HAP-1 (cell line): Measurements from ENCODE around the gene RPRM.
"Not testable (repeated sequence)": the region's sequence is repeated elsewhere in the genome, so short reads cannot be mapped to it uniquely, and the experiment has no call there.

ENCODE experiments used
- DNase-seq, 2 experiments: peaks; one replicate each; pipeline ENCODE4 v3.0.0-alpha.2; 2016 to 2020; ENCODE audit warnings: low spot score in 2 of 2
- H3K27me3 ChIP-seq: fragments of 250-450 bp; sonication (Bioruptor Pico); 2 replicates; pipeline ENCODE4 v1.5.1; 2020; ENCODE audit warnings: low read depth, mild to moderate bottlenecking, moderate library complexity
- H3K36me3 ChIP-seq: fragments of 250-450 bp; sonication (Bioruptor Pico); replicated peaks from 2 replicates; pipeline ENCODE4 v1.5.1; 2020; ENCODE audit warnings: mild to moderate bottlenecking
- H3K4me1 ChIP-seq: fragments of 250-450 bp; sonication (Bioruptor Pico); 2 replicates; pipeline ENCODE4 v1.5.1; 2020; ENCODE audit warnings: mild to moderate bottlenecking
- H3K4me3 ChIP-seq: fragments of 250-450 bp; sonication (Bioruptor Pico); 2 replicates; pipeline ENCODE4 v1.5.1; 2020; ENCODE audit warnings: mild to moderate bottlenecking, moderate library complexity
- H3K9me3 ChIP-seq: fragments of 250-450 bp; sonication (Bioruptor Pico); 2 replicates; pipeline ENCODE4 v1.5.1; 2020; ENCODE audit warnings: mild to moderate bottlenecking, moderate library complexity
- in situ Hi-C: fragments of 300-500 bp; cut with MboI; formaldehyde crosslinking; loops from 3 replicates; pipeline ENCODE4 v1.14.3; 2020; ENCODE audit warnings: low sequenced_read_pairs, inconsistent platforms, mixed read lengths

The RPRM gene

GRCh38 chr2:153477636-153478288 lies 800 bp downstream of the RPRM start:
- no peaks in the 10 kb centered on the region for H3K27me3 ChIP-seq
- peaks cover 42% of the 10 kb centered on the region for H3K4me1 ChIP-seq
- H3K4me3 ChIP-seq: peak overlapping the region; percentile 34
- H3K9me3 ChIP-seq: no peaks in the 10 kb centered on the region
- in situ Hi-C loops: loop anchor here (25.0 kb wide), 1 partner anchor 315 kb away; no protein-coding TSS in a partner anchor
- no peaks in the 10 kb centered on the region for H3K36me3 ChIP-seq
- peak in 1 of 2 experiments; percentile 21 for DNase-seq

GRCh38 chr2:153476816-153477635 lies 1.5 kb downstream of the RPRM start:
- H3K4me3 ChIP-seq: peak overlapping the region; percentile 34
- DNase-seq: peak; percentile 65 to 89
- in situ Hi-C loops: loop anchor here (25.0 kb wide), 1 partner anchor 315 kb away; no protein-coding TSS in a partner anchor

GRCh38 chr2:153476491-153476815 lies 2.1 kb downstream of the RPRM start:
- Histone ChIP-seq H3K9me3 (no peaks in the 10 kb centered on the region), H3K36me3 (no peaks in the 10 kb centered on the region), H3K27me3 (no peaks in the 10 kb centered on the region), H3K4me1 (peaks cover 42% of the 10 kb centered on the region), H3K4me3 (peak overlapping the region; percentile 34)
- in situ Hi-C loops: loop anchor here (25.0 kb wide), 1 partner anchor 314 kb away; no protein-coding TSS in a partner anchor
- no peak for DNase-seq

More at GRCh38 chr2:153476816-153477635, 1.5 kb downstream of the RPRM start:
- Histone ChIP-seq H3K27me3 (no peaks in the 10 kb centered on the region), H3K9me3 (no peaks in the 10 kb centered on the region), H3K4me1 (peaks cover 42% of the 10 kb centered on the region), H3K36me3 (no peaks in the 10 kb centered on the region)

GRCh38 chr2:153474876-153475435 lies 3.6 kb downstream of the RPRM start:
- H3K4me3 ChIP-seq: no peak overlapping the region
- DNase-seq: peak; percentile 59 to 85
- H3K4me1 ChIP-seq: peaks cover 41% of the 10 kb centered on the region
- no peaks in the 10 kb centered on the region for H3K9me3 ChIP-seq
- H3K36me3 ChIP-seq: no peaks in the 10 kb centered on the region
- no peaks in the 10 kb centered on the region for H3K27me3 ChIP-seq
- in situ Hi-C loops: loop anchor here (25.0 kb wide), 1 partner anchor 313 kb away; no protein-coding TSS in a partner anchor

DNA sequence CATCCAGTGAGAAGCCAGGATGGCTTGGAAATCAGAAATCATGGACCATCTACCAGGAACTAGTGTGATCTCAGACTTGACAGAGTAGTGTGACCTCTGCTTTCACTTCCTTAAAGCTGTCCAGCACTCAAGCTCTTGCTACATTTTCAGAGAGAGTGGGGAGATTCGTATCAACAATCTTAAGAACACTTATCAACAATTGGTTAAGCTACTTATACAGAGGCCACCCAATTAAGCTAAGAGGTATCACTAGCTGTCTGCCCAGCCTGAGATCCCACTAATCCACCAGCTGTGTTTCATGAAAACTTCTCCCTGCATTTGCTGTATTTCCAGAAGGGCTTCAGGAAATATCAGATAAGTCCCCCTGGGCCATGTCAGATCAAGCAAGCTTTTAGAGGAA lies 4.2 kb downstream of the RPRM start:
- H3K36me3 ChIP-seq: no peaks in the 10 kb centered on the region
- H3K4me1 ChIP-seq: peaks cover 39% of the 10 kb centered on the region
- H3K9me3 ChIP-seq: no peaks in the 10 kb centered on the region
- peak in 1 of 2 experiments; percentile 56 for DNase-seq
- in situ Hi-C loops: no loop called here
- no peak overlapping the region for H3K4me3 ChIP-seq
- no peaks in the 10 kb centered on the region for H3K27me3 ChIP-seq

- no peaks in the 10 kb centered on the region for H3K36me3 ChIP-seq
- no peaks in the 10 kb centered on the region for H3K9me3 ChIP-seq
- in situ Hi-C loops: no loop called here
- H3K27me3 ChIP-seq: no peaks in the 10 kb centered on the region
- no peak overlapping the region for H3K4me3 ChIP-seq
- DNase-seq: no peak
- H3K4me1 ChIP-seq: peaks cover 20% of the 10 kb centered on the region
Measured at GRCh38 chr2:153470867-153471266, 7.7 kb downstream of the RPRM start.

DNA sequence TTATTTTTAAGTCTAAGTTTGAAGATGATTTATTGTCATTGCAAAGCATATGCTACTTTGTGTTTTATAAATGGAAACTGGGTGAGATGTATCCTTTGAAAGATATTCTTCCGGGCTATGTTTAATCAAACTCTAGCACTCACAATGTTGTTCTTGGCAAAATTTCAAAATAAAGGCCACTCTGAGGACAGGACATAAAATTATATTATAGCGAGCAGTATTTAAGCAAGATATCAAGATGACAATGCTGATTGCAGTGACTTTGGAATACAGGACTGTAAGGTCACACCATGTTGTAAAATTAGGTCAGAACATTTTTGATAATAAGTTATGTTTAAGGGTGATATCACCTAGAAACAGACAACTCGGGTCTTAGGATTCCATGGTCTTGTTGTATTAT lies 14.2 kb downstream of the RPRM start:
- H3K36me3 ChIP-seq: no peaks in the 10 kb centered on the region
- H3K4me1 ChIP-seq: peaks cover 2% of the 10 kb centered on the region
- H3K27me3 ChIP-seq: no peaks in the 10 kb centered on the region
- no peak for DNase-seq
- H3K9me3 ChIP-seq: no peaks in the 10 kb centered on the region
- in situ Hi-C loops: no loop called here
- no peak overlapping the region for H3K4me3 ChIP-seq

GRCh38 chr2:153462338-153462859 lies 16.2 kb downstream of the RPRM start:
- Histone ChIP-seq H3K36me3 (no peaks in the 10 kb centered on the region), H3K4me1 (peaks cover 5% of the 10 kb centered on the region), H3K27me3 (no peaks in the 10 kb centered on the region), H3K9me3 (no peaks in the 10 kb centered on the region), H3K4me3 (no peak overlapping the region)
- in situ Hi-C loops: no loop called here
- no peak for DNase-seq

DNA sequence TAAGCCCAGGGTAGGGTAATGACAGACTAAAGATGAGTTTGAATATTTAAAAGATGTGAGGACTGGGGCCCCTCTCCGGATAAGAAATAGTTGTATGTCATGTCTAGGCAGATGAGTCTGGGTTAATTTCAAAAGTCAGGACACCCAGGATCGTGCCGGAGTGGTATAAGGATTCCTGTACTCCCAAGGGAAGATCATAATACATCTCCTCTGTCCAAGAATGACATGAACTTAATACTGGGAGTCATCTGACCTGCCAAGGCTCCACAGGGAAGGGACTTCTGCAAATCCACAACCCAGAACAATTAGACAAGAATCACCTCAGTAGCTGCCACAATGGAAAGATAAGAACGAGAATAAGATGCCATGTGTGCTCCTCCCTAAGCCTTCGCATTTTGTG lies 17.1 kb downstream of the RPRM start:
- H3K36me3 ChIP-seq: no peaks in the 10 kb centered on the region
- peaks cover 5% of the 10 kb centered on the region for H3K4me1 ChIP-seq
- DNase-seq: no peak
- no peaks in the 10 kb centered on the region for H3K9me3 ChIP-seq
- H3K4me3 ChIP-seq: no peak overlapping the region
- no peaks in the 10 kb centered on the region for H3K27me3 ChIP-seq
- in situ Hi-C loops: no loop called here

- in situ Hi-C loops: no loop called here
- peak in 1 of 2 experiments; percentile 27 for DNase-seq
- H3K4me1 ChIP-seq: peaks cover 5% of the 10 kb centered on the region
- H3K27me3 ChIP-seq: no peaks in the 10 kb centered on the region
- no peaks in the 10 kb centered on the region for H3K36me3 ChIP-seq
- H3K9me3 ChIP-seq: no peaks in the 10 kb centered on the region
- H3K4me3 ChIP-seq: no peak overlapping the region
Measured at GRCh38 chr2:153455861-153456260, 22.7 kb downstream of the RPRM start.

DNA sequence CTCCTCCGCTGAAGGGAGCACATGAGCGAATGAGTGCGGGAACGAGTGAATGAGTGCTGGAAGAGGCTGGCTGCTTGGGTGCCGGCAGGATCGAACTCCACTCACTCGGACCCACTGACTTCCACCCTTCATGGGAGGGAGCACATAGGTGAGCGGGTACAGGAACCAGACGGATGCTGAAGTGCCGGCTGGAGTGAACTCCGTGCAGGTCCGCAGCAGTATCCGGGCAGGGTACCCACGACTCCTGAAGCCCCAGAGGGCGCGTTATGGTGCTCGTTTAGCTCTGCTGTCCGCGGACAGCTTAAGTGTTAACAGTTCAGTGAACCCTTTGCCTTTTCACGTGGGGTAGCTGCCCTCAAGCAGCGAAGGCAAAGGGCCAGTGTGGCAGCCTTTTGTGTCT lies 23.2 kb downstream of the RPRM start:
- DNase-seq: no peak
- Histone ChIP-seq H3K27me3 (no peaks in the 10 kb centered on the region), H3K4me1 (peaks cover 5% of the 10 kb centered on the region), H3K4me3 (no peak overlapping the region), H3K36me3 (no peaks in the 10 kb centered on the region), H3K9me3 (no peaks in the 10 kb centered on the region)
- in situ Hi-C loops: no loop called here

GRCh38 chr2:153451611-153452010 lies 27.0 kb downstream of the RPRM start:
- H3K27me3 ChIP-seq: no peaks in the 10 kb centered on the region
- H3K9me3 ChIP-seq: no peaks in the 10 kb centered on the region
- H3K4me1 ChIP-seq: no peaks in the 10 kb centered on the region
- no peak overlapping the region for H3K4me3 ChIP-seq
- in situ Hi-C loops: no loop called here
- H3K36me3 ChIP-seq: no peaks in the 10 kb centered on the region
- DNase-seq: no peak

DNA sequence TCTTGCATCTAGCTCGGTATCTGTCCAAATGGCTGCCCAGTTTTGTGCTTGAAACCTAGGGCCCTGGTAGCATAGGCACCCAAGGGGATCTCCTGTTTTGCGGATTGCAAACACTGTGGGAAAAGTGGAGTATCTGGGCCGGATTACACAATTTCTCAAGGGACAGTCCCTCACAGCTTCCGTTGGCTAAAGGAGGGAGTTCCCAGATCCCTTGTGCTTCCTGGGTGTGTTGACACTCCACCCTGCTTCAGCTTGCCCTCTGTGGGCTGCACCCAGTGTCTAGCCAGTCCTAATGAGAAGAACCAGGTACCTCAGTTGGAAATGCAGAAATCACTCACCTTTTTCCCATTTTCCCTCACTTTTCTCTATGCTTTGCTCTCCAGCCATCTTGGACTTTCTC lies 35.5 kb downstream of the RPRM start:
- Histone ChIP-seq H3K36me3 (no peaks in the 10 kb centered on the region), H3K4me1 (no peaks in the 10 kb centered on the region), H3K27me3 (no peaks in the 10 kb centered on the region), H3K4me3 (no peak overlapping the region), H3K9me3 (no peaks in the 10 kb centered on the region)
- in situ Hi-C loops: no loop called here
- no peak for DNase-seq

DNA sequence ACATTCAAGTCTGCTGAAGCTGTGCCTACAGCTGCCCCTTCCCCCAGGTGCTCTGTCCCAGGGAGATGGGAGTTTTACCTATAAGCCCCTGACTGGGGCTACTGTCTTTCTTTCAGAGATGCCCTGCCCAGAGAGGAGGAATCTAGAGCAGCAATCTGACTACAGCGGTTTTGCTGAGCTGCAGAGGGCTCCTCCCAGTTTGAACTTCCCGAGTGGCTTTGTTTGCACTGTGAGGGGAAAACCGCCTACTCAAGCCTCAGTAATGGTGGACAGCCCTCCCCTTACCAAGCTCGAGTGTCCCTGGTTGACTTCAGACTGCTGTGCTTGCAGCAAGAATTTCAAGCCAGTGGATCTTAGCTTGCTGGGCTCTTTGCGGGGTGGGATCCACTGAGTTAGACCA lies 35.9 kb downstream of the RPRM start:
- H3K27me3 ChIP-seq, in situ Hi-C loops, DNase-seq, H3K36me3 ChIP-seq, H3K4me3 ChIP-seq, H3K9me3 ChIP-seq, H3K4me1 ChIP-seq: not testable (repeated sequence)
